Iris pigment epithelial cell (primary cell): ENCODE results near the gene DBH.

Experiments
- DNase-seq: peaks from one replicate; pipeline ENCODE4 v3.0.0-alpha.2; 2011; ENCODE audit warnings: low read depth

The DBH gene

GRCh38 chr9:133635533-133636531 lies at the start of gene DBH:
DBH (plus strand) TSS chr9:133636363; CDS start chr9:133636372, 9 bp downstream.
- DNase-seq = no peak

- no peak for DNase-seq
Measured at GRCh38 chr9:133587051-133587450, 49.1 kb upstream of the DBH start.

GRCh38 chr9:133587466-133587865 lies 48.7 kb upstream of the DBH start:
- DNase-seq = no peak

- no peak for DNase-seq
Measured at GRCh38 chr9:133589454-133590227, 46.5 kb upstream of the DBH start.

- no peak for DNase-seq
Measured at GRCh38 chr9:133590231-133590855, 45.8 kb upstream of the DBH start.

DNA sequence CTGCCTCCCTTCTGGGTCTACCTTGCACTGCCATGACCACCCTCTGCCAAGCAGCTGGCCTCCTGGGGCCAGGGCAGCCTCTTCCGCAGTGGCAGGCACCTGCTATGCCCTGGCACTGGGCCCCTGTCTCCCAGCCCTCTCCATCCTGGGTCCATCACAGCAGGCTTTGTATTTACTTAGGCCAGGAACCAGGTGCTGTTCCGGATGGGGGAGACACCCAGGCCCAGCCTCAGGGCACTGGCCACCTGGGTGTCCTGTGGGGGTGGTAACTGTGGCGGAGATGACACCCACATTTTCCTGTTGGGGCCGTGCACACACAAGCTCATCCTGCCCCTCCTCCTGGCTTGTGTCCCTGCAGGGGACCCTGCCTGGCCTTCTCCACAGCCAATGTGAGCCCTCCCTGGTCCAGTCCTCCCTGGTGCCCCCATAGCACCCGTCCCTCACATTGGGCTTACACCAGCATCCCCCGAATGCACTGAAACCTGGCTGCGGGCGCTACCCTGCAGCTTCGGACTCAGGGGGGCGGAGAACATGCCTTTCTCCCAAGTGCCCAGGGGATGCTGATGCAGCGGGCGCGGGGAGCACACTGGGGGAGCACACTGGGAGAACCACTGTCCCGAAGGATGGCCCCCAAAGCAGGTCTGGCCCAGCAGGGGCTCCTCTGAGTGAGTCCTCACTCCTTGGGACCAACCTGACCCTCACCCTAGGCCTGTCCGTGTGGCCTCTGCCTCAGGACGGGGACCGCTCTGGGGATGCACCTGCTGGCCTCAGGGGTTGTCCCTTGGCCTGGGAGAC lies 44.9 kb upstream of the DBH start:
- DNase-seq = no peak

DNA sequence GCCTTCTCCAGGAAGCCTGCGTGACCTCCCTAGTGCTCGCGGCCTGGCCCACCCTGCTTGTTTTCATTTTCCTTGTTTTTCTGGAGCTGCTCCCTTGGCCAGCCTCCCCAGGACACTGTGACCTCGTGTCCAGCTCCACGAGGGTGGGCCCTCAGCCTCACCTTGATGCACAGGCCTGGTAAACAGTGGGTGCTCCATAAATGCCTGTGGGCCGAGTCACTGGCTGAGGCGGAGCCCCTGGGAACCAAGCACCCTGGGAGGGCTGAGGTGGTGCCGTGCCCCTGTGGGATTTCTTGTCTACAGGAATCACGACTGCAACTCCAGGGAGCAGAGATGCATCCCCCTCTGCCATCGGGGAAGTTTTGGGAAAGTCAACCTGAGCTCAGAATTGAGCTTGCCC lies 44.2 kb upstream of the DBH start:
- DNase-seq = no peak

- DNase-seq = peak; percentile 23
Measured at GRCh38 chr9:133592731-133593409, 43.3 kb upstream of the DBH start.

GRCh38 chr9:133593587-133594253 lies 42.4 kb upstream of the DBH start:
- DNase-seq = no peak

- DNase-seq = no peak
Measured at GRCh38 chr9:133594310-133594709, 41.9 kb upstream of the DBH start.

GRCh38 chr9:133595910-133596309 lies 40.3 kb upstream of the DBH start:
- no peak for DNase-seq

DNA sequence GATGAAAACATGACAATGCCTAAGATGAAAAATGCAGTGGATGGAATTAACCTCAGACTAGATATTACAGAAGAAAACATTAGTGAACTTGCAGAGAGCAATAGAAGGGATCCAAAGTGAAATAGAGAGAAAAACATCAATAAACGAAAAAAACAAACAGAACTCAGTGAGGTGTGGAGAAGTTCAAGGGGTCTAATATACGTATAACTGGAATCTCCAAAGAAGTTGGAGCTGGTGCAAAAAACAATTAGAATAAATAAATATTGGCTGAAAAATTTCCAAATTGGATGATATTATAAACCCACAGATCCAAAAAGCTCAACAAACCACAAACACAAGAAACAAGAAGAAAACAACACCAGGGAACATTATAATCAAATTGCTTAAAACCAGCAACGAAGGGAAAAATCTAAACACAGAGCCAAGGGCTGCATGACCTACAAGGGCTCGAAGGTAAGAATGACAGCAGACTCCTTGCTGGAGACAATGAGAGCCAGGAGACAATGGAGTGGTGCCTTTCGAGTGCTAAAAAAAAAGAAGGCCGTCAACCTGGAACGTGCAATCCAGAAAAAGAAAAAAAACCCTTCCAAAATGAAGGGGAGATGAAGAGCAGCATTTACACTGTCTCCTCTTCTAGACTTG lies 38.7 kb upstream of the DBH start:
- no peak for DNase-seq

- no peak for DNase-seq
Measured at GRCh38 chr9:133598978-133599377, 37.2 kb upstream of the DBH start.

DNA sequence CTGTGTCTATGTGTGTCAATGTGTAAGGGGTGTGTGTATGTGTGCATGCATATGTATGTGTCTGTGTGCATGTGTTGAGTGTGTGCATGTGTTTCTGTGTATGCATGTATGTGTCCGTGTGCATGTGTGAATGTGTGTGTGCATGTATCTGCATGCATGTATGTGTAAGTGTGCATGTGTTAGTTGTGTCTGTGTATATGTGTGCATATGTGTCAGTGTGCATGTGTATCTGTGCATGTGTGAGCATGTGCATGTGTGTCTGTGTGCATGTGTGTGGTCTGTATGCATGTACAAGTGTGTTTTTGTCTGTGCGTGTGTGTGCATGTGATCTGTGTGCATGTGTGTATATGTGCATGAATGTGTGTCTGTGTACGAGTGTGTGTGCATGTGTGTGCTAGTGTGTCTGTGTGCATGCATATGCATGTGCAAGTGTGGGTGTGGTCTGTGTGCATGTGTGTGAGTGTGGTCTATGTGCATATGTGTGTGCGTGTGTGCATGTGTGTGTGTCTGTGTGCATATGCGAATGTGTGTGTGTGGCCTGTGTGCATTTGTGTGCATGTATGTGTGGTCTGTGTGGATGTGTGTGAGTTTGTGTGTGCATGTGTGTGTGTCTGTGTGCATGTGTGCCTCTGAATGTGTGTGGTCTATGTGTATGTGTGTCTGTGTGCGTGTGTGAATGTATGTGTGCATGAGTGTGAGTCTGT lies 36.5 kb upstream of the DBH start:
- DNase-seq = no peak

- no peak for DNase-seq
Measured at GRCh38 chr9:133600739-133601138, 35.4 kb upstream of the DBH start.

GRCh38 chr9:133601746-133602145 lies 34.4 kb upstream of the DBH start:
- no peak for DNase-seq

DNA sequence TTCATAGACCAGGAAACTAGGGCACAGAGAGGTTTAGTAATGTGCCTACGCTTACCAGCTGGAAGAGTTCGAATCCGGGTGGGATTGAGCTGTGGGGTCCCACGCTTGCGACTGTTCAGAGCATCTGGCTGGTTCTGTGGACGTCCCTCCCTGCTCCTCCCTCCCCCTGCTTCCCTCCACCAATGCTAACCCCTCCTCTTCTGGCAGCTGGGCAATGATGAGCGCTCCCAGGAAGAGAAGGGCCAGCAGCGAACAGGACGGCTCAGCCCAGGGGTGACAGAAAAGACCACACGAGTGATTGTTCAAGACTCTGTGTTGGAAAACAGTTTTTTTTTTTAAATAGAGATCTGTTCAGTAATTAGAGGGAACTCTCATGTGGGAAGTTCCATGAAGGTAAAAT lies 33.9 kb upstream of the DBH start:
- DNase-seq = no peak

- DNase-seq = no peak
Measured at GRCh38 chr9:133603135-133603927, 32.8 kb upstream of the DBH start.

- no peak for DNase-seq
Measured at GRCh38 chr9:133604214-133604613, 31.9 kb upstream of the DBH start.
